Measurements from ENCODE around the gene MVD. TPM values are rescaled to one million over a fixed set of nuclear protein-coding genes. Genes with fewer than 3 reads are reported as not detected.

The MVD gene
- total and polyA plus RNA-seq, 2 donors (not counting 1 experiment from before 2014, with no cell fraction given) = 35.9 to 204 TPM

DNA sequence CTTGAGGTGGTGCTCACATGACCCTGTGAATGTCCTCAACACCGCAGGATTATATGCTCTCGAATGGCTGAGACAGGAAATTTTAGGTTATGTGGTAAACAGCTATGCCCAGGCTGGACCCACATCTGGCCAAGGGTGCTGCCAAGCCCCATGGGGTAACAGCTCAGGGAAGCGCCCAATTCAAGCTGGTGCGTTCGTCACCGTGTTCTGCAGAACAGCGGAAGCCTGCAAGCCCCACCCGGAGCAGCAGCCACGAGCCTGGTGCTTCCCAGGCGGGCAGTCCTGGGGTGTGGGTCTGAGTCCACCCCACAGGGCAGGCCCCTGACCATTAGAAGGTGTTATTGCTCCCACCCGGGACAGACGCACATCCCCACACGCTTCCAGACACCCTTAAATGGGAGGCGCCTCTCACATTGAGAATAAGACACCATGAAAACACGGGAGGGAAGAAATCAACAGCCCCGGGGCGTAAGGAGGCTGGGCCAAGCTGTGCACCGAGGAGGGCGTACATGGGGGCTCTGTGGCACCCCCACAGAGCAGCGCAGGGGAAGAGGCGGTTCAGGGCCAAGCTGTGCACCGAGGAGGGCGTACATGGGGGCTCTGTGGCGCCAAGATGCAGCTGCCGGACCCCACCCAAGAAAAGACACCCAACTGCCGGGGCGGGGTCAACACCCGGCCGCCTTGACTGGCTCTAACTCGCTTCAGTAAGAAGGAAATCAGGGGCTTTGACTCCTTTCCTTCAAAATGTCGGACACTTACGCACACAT is 9.1 kb downstream of the MVD start:
- Histone ChIP-seq H3K9ac (ENCODE audit: insufficient read depth, low read length) (no peak overlapping the region), H3K27ac (ENCODE audit: insufficient read depth, low read length) (no peak overlapping the region), H4K20me1 (ENCODE audit: control insufficient read depth, extremely low read depth, insufficient read depth, low read length) (no peaks in the 10 kb centered on the region), H3K9me3 (ENCODE audit: control insufficient read depth, insufficient read depth, low read depth, low read length) (no peaks in the 10 kb centered on the region), H3K36me3 (ENCODE audit: control insufficient read depth, insufficient read depth, low read length) (peaks cover 36% of the 10 kb centered on the region), H3K4me3 (replicated peaks in 1 of 4; ENCODE audit: control extremely low read depth in 1 of 4, insufficient read depth in 1 of 4, low read depth in 3 of 4, low read length in 4 of 4) (no peak overlapping the region), H3K27me3 (ENCODE audit: control insufficient read depth, insufficient read depth, low read length) (no peaks in the 10 kb centered on the region), H3K79me2 (ENCODE audit: control insufficient read depth, insufficient read depth, low read length) (peaks cover 1% of the 10 kb centered on the region), H3K4me1 (ENCODE audit: control insufficient read depth, extremely low read depth, insufficient read depth, low read length) (peaks cover 9% of the 10 kb centered on the region), H3K4me2 (ENCODE audit: extremely low read depth, insufficient read depth, low read length) (no peak overlapping the region), H2AFZ (ENCODE audit: low read length) (no peak overlapping the region)
- DNase-seq (ENCODE audit: low read depth in 2 of 2) = no peak
- TF ChIP-seq, protein P1, sequence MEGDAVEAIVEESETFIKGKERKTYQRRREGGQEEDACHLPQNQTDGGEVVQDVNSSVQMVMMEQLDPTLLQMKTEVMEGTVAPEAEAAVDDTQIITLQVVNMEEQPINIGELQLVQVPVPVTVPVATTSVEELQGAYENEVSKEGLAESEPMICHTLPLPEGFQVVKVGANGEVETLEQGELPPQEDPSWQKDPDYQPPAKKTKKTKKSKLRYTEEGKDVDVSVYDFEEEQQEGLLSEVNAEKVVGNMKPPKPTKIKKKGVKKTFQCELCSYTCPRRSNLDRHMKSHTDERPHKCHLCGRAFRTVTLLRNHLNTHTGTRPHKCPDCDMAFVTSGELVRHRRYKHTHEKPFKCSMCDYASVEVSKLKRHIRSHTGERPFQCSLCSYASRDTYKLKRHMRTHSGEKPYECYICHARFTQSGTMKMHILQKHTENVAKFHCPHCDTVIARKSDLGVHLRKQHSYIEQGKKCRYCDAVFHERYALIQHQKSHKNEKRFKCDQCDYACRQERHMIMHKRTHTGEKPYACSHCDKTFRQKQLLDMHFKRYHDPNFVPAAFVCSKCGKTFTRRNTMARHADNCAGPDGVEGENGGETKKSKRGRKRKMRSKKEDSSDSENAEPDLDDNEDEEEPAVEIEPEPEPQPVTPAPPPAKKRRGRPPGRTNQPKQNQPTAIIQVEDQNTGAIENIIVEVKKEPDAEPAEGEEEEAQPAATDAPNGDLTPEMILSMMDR (conservative IDR thresholded peaks at IDR 0.05 in 1 of 2, IDR thresholded peaks at IDR 0.05 in 1 of 2; ENCODE audit: low read depth in 1 of 2, low read length in 2 of 2) = no peak
- no peak for TF ChIP-seq EZH2 (IDR thresholded peaks at IDR 0.05; ENCODE audit: low read length, missing control alignments)

- H3K9me3 ChIP-seq (ENCODE audit: control insufficient read depth, insufficient read depth, low read depth, low read length) = no peaks in the 10 kb centered on the region
- H3K27me3 ChIP-seq (ENCODE audit: control insufficient read depth, insufficient read depth, low read length) = no peaks in the 10 kb centered on the region
- no peaks in the 10 kb centered on the region for H3K79me2 ChIP-seq (ENCODE audit: control insufficient read depth, insufficient read depth, low read length)
- H3K9ac ChIP-seq (ENCODE audit: insufficient read depth, low read length) = no peak overlapping the region
- peaks cover 9% of the 10 kb centered on the region for H3K4me1 ChIP-seq (ENCODE audit: control insufficient read depth, extremely low read depth, insufficient read depth, low read length)
- no peak overlapping the region for H3K27ac ChIP-seq (ENCODE audit: insufficient read depth, low read length)
- no peak for DNase-seq (ENCODE audit: low read depth in 2 of 2)
- peaks cover 36% of the 10 kb centered on the region for H3K36me3 ChIP-seq (ENCODE audit: control insufficient read depth, insufficient read depth, low read length)
- H4K20me1 ChIP-seq (ENCODE audit: control insufficient read depth, extremely low read depth, insufficient read depth, low read length) = no peaks in the 10 kb centered on the region
- H3K4me2 ChIP-seq (ENCODE audit: extremely low read depth, insufficient read depth, low read length) = no peak overlapping the region
- no peak for TF ChIP-seq EZH2 (IDR thresholded peaks at IDR 0.05; ENCODE audit: low read length, missing control alignments)
- TF ChIP-seq, protein P1 (conservative IDR thresholded peaks at IDR 0.05 in 1 of 2, IDR thresholded peaks at IDR 0.05 in 1 of 2; ENCODE audit: low read depth in 1 of 2, low read length in 2 of 2) = no peak
- H3K4me3 ChIP-seq (replicated peaks in 1 of 4; ENCODE audit: control extremely low read depth in 1 of 4, insufficient read depth in 1 of 4, low read depth in 3 of 4, low read length in 4 of 4) = no peak overlapping the region
- H2AFZ ChIP-seq (ENCODE audit: low read length) = no peak overlapping the region
Measured at GRCh38 chr16:88653101-88653500, 9.8 kb downstream of the MVD start.

- TF ChIP-seq EZH2 (IDR thresholded peaks at IDR 0.05; ENCODE audit: low read length, missing control alignments) = no peak
- TF ChIP-seq, protein P1 (conservative IDR thresholded peaks at IDR 0.05 in 1 of 2, IDR thresholded peaks at IDR 0.05 in 1 of 2; ENCODE audit: low read depth in 1 of 2, low read length in 2 of 2) = no peak
- H3K79me2 ChIP-seq (ENCODE audit: control insufficient read depth, insufficient read depth, low read length) = no peaks in the 10 kb centered on the region
- no peaks in the 10 kb centered on the region for H3K27me3 ChIP-seq (ENCODE audit: control insufficient read depth, insufficient read depth, low read length)
- no peak overlapping the region for H2AFZ ChIP-seq (ENCODE audit: low read length)
- peaks cover 9% of the 10 kb centered on the region for H3K4me1 ChIP-seq (ENCODE audit: control insufficient read depth, extremely low read depth, insufficient read depth, low read length)
- no peak for DNase-seq (ENCODE audit: low read depth in 2 of 2)
- no peak overlapping the region for H3K4me2 ChIP-seq (ENCODE audit: extremely low read depth, insufficient read depth, low read length)
- no peak overlapping the region for H3K27ac ChIP-seq (ENCODE audit: insufficient read depth, low read length)
- no peak overlapping the region for H3K9ac ChIP-seq (ENCODE audit: insufficient read depth, low read length)
- H4K20me1 ChIP-seq (ENCODE audit: control insufficient read depth, extremely low read depth, insufficient read depth, low read length) = no peaks in the 10 kb centered on the region
- no peak overlapping the region for H3K4me3 ChIP-seq (replicated peaks in 1 of 4; ENCODE audit: control extremely low read depth in 1 of 4, insufficient read depth in 1 of 4, low read depth in 3 of 4, low read length in 4 of 4)
- H3K36me3 ChIP-seq (ENCODE audit: control insufficient read depth, insufficient read depth, low read length) = peaks cover 33% of the 10 kb centered on the region
- no peaks in the 10 kb centered on the region for H3K9me3 ChIP-seq (ENCODE audit: control insufficient read depth, insufficient read depth, low read depth, low read length)
Measured at GRCh38 chr16:88652762-88653063, 10.2 kb downstream of the MVD start.

Data from fibroblast of lung (primary cell).